T-helper 9 cell (primary cell): ENCODE measurements around the gene NPDC1.
A peak's percentile ranks its signal among the peaks of the same experiment; 100 is the strongest.

Source experiments
- DNase-seq: peaks from one replicate; pipeline ENCODE4 v3.0.0-alpha.2; 2020

NPDC1 gene

GRCh38 chr9:137023157-137023556, 22.8 kb downstream of the NPDC1 start:
- no peak for DNase-seq

- no peak for DNase-seq
These were observed 23.3 kb downstream of the NPDC1 start for GRCh38 chr9:137022662-137023008.

- peak; percentile 64 for DNase-seq
These were observed 23.9 kb downstream of the NPDC1 start for GRCh38 chr9:137021979-137022661.

DNA sequence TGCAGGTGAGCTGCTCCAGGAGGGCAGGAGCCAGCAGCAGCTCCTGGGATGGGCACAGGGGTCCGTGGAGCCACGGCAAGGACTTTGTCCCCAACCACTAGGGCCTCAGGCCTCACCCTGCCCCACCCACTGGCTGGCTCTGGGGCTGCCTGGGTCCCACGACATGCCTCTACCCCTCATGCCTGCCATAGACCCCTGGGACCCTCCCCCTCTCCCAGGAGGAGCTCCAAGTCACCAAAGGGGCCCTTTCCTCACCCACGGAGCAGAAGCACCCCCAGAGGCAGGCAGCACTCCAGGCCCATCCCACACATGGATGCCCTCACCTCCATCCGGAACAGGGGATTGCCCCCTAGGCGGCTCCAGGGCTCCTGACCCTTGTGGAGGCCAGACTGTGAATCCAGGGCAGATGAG, 24.4 kb downstream of the NPDC1 start:
- no peak for DNase-seq

- no peak for DNase-seq
These were observed 25.0 kb downstream of the NPDC1 start for GRCh38 chr9:137020771-137021567.

GRCh38 chr9:137019891-137020683, 25.9 kb downstream of the NPDC1 start:
- no peak for DNase-seq

- no peak for DNase-seq
These were observed 27.0 kb downstream of the NPDC1 start for GRCh38 chr9:137018761-137019559.

DNA sequence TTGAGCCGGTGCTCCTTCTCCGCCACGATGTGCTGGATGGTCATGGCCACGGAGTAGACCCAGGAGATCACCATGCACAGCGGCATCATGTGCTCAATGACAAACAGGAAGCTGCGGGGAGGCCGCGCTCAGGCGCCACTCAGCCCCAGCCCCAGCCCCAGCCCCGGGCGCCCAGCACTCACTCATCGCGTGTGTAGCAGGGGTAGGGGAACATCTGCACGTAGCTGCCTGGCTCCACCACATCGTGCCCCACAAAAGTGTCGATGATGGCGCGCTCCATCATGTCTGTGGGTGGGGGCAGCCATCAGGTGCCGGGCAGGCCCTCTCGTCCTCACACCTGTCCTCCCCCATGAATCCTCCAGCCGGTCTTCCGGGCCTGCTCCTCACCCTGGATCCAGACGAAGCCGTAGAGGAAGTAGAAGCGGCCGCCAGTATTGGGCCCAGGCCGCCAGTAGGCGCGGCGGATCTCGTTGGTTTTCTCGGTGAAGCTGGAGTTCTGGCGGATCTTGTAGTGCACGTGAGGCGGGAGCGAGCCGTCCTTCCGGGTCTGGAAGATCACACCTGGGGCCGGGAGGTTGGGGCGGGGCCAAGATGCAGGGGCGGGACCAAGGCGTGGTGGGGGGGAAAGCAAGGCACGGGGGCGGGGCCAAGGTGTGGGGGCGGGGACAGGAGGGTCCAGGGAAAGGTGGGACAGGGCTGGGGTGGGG, 28.0 kb downstream of the NPDC1 start:
- no peak for DNase-seq

DNA sequence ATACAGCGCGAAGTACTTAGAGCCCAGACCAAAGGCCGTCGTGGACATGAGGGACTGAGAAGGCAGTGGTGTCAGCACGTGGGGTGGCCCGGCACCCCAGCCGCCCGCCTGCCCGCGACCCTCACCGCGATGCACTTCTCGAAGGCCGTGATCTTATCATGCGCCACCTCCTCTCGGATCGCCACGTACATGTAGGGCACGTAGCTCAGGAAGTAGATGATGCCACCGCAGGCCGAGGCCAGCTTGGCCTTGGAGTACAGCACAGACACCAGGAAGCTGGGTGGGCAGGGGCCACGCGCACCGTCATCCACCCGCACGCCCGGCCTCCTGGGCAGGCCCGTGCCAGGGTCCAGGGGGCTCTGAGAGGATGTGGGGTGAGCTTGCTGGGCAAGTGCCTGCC, 28.9 kb downstream of the NPDC1 start:
- DNase-seq = no peak

- no peak for DNase-seq
These were observed 29.5 kb downstream of the NPDC1 start for GRCh38 chr9:137016436-137016835.

- no peak for DNase-seq
These were observed 30.0 kb downstream of the NPDC1 start for GRCh38 chr9:137015976-137016375.

DNA sequence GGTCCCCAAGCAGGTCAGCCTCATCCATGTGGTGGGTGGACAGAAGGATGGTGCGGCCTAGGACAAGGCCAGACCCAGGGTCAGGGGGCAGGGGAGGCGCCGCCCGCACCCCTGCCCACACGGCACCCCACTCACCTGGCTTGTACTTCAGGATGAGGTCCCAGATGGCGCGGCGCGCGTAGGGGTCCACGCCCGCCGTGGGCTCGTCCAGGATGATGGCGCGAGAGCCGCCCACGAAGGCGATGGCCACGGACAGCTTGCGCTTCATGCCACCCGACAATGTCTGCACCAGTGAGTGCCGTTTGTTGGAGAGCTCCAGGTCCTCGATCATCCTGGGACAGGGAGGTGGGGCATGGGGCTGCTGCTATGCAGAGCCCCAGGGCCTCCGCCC, 30.4 kb downstream of the NPDC1 start:
- no peak for DNase-seq

- DNase-seq = no peak
These were observed 31.0 kb downstream of the NPDC1 start for GRCh38 chr9:137014776-137015539.

DNA sequence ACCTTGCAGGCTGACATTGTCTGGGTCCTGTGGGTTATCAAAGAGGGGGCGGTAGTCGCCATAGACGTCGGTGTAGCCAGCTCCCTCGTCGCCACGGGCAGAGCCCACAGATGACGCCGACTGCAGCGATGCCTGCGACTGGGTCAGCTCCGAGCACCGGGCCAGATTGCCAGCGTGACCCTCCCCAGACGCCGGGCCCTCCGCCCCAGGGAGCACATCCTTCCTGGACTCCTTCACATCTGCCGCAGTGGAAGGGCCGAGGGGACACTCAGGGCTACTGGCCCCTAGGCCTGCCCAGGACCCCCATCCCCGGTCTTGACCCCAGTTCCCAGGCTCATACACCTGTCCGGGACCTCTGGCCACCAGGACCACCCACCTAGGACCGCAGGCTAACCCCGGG, 31.8 kb downstream of the NPDC1 start:
- DNase-seq = no peak

DNA sequence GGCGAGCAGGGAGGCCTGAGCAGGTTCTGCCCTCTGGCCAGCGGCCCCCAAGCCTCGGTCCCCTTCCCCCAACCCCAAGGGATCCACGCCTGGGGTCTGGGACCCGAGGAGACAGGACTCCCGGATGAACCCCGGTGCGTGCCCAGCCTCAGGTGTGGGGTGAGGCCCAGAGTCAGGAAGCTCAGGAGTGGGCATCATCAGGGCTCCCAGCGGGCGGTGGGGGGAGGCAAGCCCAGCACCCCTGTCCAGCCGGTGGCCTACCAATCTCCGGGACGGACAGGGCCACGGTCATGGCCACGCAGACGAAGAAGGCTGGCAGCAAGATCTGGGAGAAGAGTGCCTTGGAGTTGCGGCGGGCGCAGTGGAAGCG, 32.4 kb downstream of the NPDC1 start:
- no peak for DNase-seq

GRCh38 chr9:137012694-137013570, 33.0 kb downstream of the NPDC1 start:
- DNase-seq = no peak

- no peak for DNase-seq
These were observed 33.9 kb downstream of the NPDC1 start for GRCh38 chr9:137011907-137012675.

DNA sequence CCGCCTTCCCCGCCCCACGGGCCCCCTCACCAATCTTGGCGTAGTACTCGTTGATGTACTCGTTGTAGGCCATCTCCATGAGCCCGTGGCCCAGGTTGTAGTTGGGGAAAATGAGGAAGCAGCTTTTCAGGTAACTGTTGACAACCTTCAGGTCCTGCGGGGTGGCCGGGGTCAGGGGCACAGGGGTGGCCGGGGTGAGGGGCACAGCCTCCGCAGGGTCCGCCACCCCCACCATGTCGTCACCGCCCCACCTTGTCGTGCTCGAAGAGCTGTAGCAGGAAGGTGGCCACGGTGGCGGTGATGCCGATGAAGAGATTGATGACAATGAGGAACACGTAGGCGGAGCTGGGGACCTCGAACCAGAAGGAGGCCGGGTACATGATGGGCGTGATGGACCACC, 34.8 kb downstream of the NPDC1 start:
- no peak for DNase-seq

- no peak for DNase-seq
These were observed 35.8 kb downstream of the NPDC1 start for GRCh38 chr9:137009938-137010732.
